K562 (cell line): ENCODE measurements around the gene APBA2. TPM values are rescaled to one million over a fixed set of nuclear protein-coding genes. Genes with fewer than 3 reads are reported as not detected.

ENCODE experiments used
- ATAC-seq: fragments of 200-7000 bp; cut with Tn5 transposase; 3 replicates; pipeline ENCODE4 v1.9.1; 2020; ENCODE audit warnings: moderate library complexity
- BruUV-seq: library from RNA; stranded (reverse); fragments of 400-500 nt; replicated peaks from 2 replicates; lab custom pipeline; 2021; lab: Mats Ljungman, UMichigan
- CTCF ChIA-PET: fragments of 300-600 bp; formaldehyde crosslinking; extraction: SDS; loops from one replicate; lab custom pipeline; 2021; ENCODE audit warnings: low intra/inter-chr PET ratio; lab: Yijun Ruan, JAX
- POLR2A ChIA-PET: fragments of 300-600, 350-650 bp; sonication (Branson Sonifier 250); formaldehyde crosslinking; extraction: SDS; loops from one replicate; lab custom pipeline; 2021; ENCODE audit warnings: antibody characterized with exemption, inconsistent platforms; lab: Yijun Ruan, JAX
- DNase-seq, 4 experiments: peaks; one replicate each; pipeline versions ENCODE4 v3.0.0 to v3.0.0-alpha.2; 2011 to 2018; ENCODE audit warnings: low spot score in 3 of 4, mixed read lengths in 3 of 4; ENCODE audit errors: extremely low read depth in 1 of 4
- FAIRE-seq: peaks from 2 replicates; lab custom pipeline; 2011; peaks lifted over from hg19 to GRCh38; lab: Jason Lieb, UNC
- H2AFZ ChIP-seq: 2 replicates; pipeline ENCODE4 v1.6.0; 2011; ENCODE audit warnings: low read depth, low read length, control low read depth, inconsistent platforms
- H3K27ac ChIP-seq: fragments of 200-600 bp; 3 replicates; pipeline ENCODE4 v1.8.0; 2011; ENCODE audit warnings: low read depth, mild to moderate bottlenecking, control low read depth, inconsistent platforms, low read length, moderate library complexity, mixed read lengths; ENCODE audit errors: extremely low read depth
- H3K27me3 ChIP-seq, 2 experiments: fragments of 300-600 bp in 1 of 2; 2 replicates in 1 of 2; 3 replicates in 1 of 2; pipeline versions ENCODE4 v1.6.0 to v1.8.0; 2011; ENCODE audit warnings: inconsistent platforms in 2 of 2, low read length in 2 of 2, mild to moderate bottlenecking in 1 of 2, mixed read lengths in 1 of 2, moderate library complexity in 1 of 2; ENCODE audit not compliant: control insufficient read depth in 2 of 2, insufficient read depth in 2 of 2
- H3K36me3 ChIP-seq: fragments of 300-600 bp; 3 replicates; pipeline ENCODE4 v1.8.0; 2011; ENCODE audit warnings: mild to moderate bottlenecking, low read length, inconsistent platforms; ENCODE audit not compliant: control insufficient read depth, insufficient read depth
- H3K4me1 ChIP-seq, 2 experiments: fragments of 200-600 bp in 1 of 2; replicated peaks in 1 of 2; 2 replicates in 1 of 2; 3 replicates in 1 of 2; pipeline versions ENCODE4 v1.5.1 to v1.8.0; 2011; ENCODE audit warnings: inconsistent platforms in 2 of 2, low read length in 2 of 2, mild to moderate bottlenecking in 1 of 2, mixed read lengths in 1 of 2, moderate library complexity in 1 of 2; ENCODE audit not compliant: control insufficient read depth in 2 of 2, insufficient read depth in 2 of 2
- H3K4me2 ChIP-seq: 2 replicates; pipeline ENCODE4 v1.6.1; 2011; ENCODE audit warnings: low read length, control low read depth, inconsistent platforms, mixed read lengths; ENCODE audit not compliant: insufficient read depth
- H3K4me3 ChIP-seq: fragments of 200-600 bp; sonication (generic), shearing (Covaris generic); 2 replicates; pipeline ENCODE4 v1.5.1; 2016; ENCODE audit warnings: control low read depth, inconsistent platforms
- H3K79me2 ChIP-seq: fragments of 200-600 bp; 3 replicates; pipeline ENCODE4 v1.8.0; 2011; ENCODE audit warnings: low read length, inconsistent platforms; ENCODE audit not compliant: control insufficient read depth, insufficient read depth
- H3K9ac ChIP-seq, 2 experiments: 2 replicates each; pipeline versions ENCODE4 v1.6.0 to v1.6.1; 2011; ENCODE audit warnings: low read depth in 2 of 2, low read length in 2 of 2, control low read depth in 1 of 2, inconsistent platforms in 1 of 2, mild to moderate bottlenecking in 1 of 2, mixed read lengths in 1 of 2; ENCODE audit not compliant: insufficient read depth in 1 of 2
- H3K9me1 ChIP-seq: one replicate; pipeline ENCODE4 v1.6.0; 2011; ENCODE audit warnings: inconsistent platforms, mild to moderate bottlenecking, low read length, moderate library complexity; ENCODE audit not compliant: control insufficient read depth, insufficient read depth
- H3K9me3 ChIP-seq: replicated peaks from 2 replicates; pipeline ENCODE4 v1.5.1; 2011; ENCODE audit warnings: low read depth, low read length, inconsistent platforms; ENCODE audit not compliant: control insufficient read depth, insufficient read depth
- H4K20me1 ChIP-seq: replicated peaks from 2 replicates; pipeline ENCODE4 v1.6.1; 2011; ENCODE audit warnings: low read length, inconsistent platforms, mixed read lengths; ENCODE audit not compliant: control insufficient read depth, insufficient read depth
- BHLHE40 ChIP-seq: IDR thresholded peaks from 2 replicates; pipeline ENCODE4 v1.6.1; 2011; ENCODE audit warnings: low read length, improper control_type of control experiment
- BMI1 ChIP-seq: fragments of 150-350 bp; IDR thresholded peaks from 2 replicates; pipeline ENCODE4 v1.6.1; 2014; ENCODE audit warnings: low read length
- NR1H2 ChIP-seq: sonication (generic); formaldehyde crosslinking; IDR thresholded peaks from 2 replicates; pipeline ENCODE4 v1.4.0; 2020; ENCODE audit warnings: mild to moderate bottlenecking, missing genetic modification reagents
- POLR2G ChIP-seq: fragments of 200-400 bp; formaldehyde crosslinking; IDR thresholded peaks from 2 replicates; pipeline ENCODE4 v1.6.1; 2017; ENCODE audit warnings: low read depth, mild to moderate bottlenecking, antibody characterized with exemption, low read length, moderate library complexity
- SNIP1 ChIP-seq: fragments of 450-650 bp; IDR thresholded peaks from 2 replicates; pipeline ENCODE4 v1.7.1; 2017; ENCODE audit warnings: low read depth, mild to moderate bottlenecking
- TCF7 ChIP-seq: sonication (generic); IDR thresholded peaks from 2 replicates; pipeline ENCODE4 v1.6.1; 2016; ENCODE audit warnings: antibody characterized with exemption, borderline replicate concordance
- ZFP36 ChIP-seq: fragments of 150-350 bp; IDR thresholded peaks from 2 replicates; pipeline ENCODE4 v1.6.1; 2018; ENCODE audit warnings: low read length, low read depth; ENCODE audit not compliant: partially characterized antibody
- ZFPM2 ChIP-seq: fragments of 250-450 bp; sonication (Bioruptor Pico); IDR thresholded peaks from 2 replicates; pipeline ENCODE4 v1.5.1; 2022; ENCODE audit warnings: mild to moderate bottlenecking
- WGBS: fragments of 100-300 bp; shearing (Covaris generic); methylation state at CpG from one replicate; pipeline ENCODE4 v1.1.6; 2016; ENCODE audit warnings: low coverage, mixed read lengths; ENCODE audit not compliant: insufficient coverage; ENCODE audit errors: missing lambda C conversion rate; 5-methylcytosine and 5-hydroxymethylcytosine counted together
- in situ Hi-C: fragments of 300-500 bp; cut with MboI; formaldehyde crosslinking; loops from 4 replicates; pipeline ENCODE4 v1.15.0; 2018; ENCODE audit warnings: inconsistent platforms, mixed read lengths
- intact Hi-C: fragments of 100-400 bp; cut with micrococcal nuclease; formaldehyde crosslinking; loops from 2 replicates; pipeline ENCODE4 v1.14.2; 2022
- polyA plus RNA-seq, 8 experiments: library from polyadenylated mRNA; depleted of rRNA in 4 of 8; stranded (reverse) in 5 of 8; unstranded in 3 of 8; fragments of >200 nt; fragmentation: Nextera tagmentation in 2 of 8; fragmentation: Illumina TruSeq in 1 of 8; extraction: Ambion mirVana in 2 of 8; extraction: Trizol in 1 of 8; gene quantifications; 2 replicates each; pipeline versions ENCODE4 v1.2.1 to v1.2.3, GENCODE V29; 2011 to 2014; ENCODE audit warnings: inconsistent platforms in 1 of 8, missing spikeins in 1 of 8
- total RNA-seq, 7 experiments: library from RNA; depleted of rRNA in 6 of 7; stranded (reverse); fragments of >200 nt in 6 of 7; fragmentation: Illumina TruSeq in 2 of 7; extraction: Trizol in 2 of 7; gene quantifications; 2 replicates each; pipeline versions ENCODE4 v1.2.1 to v1.2.3, GENCODE V29; 2011 to 2021; ENCODE audit warnings: low replicate concordance in 1 of 7
- TF ChIP-seq, protein P1 (sequence below), 3 experiments: IDR thresholded peaks in 2 of 3; conservative IDR thresholded peaks in 1 of 3; 2 replicates each; pipeline ENCODE4 v1.5.1; 2011 to 2012; ENCODE audit warnings: low read length in 3 of 3, mild to moderate bottlenecking in 3 of 3, control low read depth in 2 of 3, improper control_type of control experiment in 1 of 3, inconsistent platforms in 1 of 3, low read depth in 1 of 3, mixed read lengths in 1 of 3, moderate library complexity in 1 of 3; ENCODE audit not compliant: insufficient read depth in 2 of 3
- TF ChIP-seq, protein P2 (sequence below): fragments of 250-450 bp; sonication (Bioruptor Pico); IDR thresholded peaks from 2 replicates; pipeline ENCODE4 v1.8.0; 2021; ENCODE audit warnings: moderate library complexity, mild to moderate bottlenecking, inconsistent platforms

Gene APBA2
- total and polyA plus RNA-seq, 9 of the 15 experiments (the other 6 are each of a cell fraction or from before 2014, with no cell fraction given) = 0.24 to 40.9 (median 25.2) TPM

DNA sequence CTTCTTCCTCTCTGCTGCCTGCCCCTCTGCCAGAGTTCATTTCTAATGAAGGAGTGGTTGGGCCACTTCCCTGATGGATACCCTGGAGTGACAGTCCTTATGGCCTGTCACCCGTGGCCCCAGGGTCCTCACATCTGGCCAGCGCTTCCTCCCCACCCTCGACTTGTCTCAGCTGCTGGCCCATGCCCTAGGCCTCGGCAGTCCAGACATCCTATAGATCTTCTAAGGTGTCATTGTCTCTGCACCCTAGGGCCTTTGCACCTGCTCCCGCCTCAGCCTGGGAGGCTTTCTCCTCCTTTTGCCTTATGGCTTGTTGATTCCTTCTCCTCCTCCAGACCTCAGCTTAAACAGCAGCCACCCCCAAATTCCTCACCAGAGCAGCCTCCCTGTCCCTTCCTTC, 202.9 kb downstream of the APBA2 start (continued):
- no peak for TF ChIP-seq SNIP1
- TF ChIP-seq ZFPM2 (CRISPR knock-in tag) = no peak
- no peak for TF ChIP-seq BMI1
- TF ChIP-seq NR1H2 (CRISPR knock-in tag) = no peak
- no peak for TF ChIP-seq BHLHE40

DNA sequence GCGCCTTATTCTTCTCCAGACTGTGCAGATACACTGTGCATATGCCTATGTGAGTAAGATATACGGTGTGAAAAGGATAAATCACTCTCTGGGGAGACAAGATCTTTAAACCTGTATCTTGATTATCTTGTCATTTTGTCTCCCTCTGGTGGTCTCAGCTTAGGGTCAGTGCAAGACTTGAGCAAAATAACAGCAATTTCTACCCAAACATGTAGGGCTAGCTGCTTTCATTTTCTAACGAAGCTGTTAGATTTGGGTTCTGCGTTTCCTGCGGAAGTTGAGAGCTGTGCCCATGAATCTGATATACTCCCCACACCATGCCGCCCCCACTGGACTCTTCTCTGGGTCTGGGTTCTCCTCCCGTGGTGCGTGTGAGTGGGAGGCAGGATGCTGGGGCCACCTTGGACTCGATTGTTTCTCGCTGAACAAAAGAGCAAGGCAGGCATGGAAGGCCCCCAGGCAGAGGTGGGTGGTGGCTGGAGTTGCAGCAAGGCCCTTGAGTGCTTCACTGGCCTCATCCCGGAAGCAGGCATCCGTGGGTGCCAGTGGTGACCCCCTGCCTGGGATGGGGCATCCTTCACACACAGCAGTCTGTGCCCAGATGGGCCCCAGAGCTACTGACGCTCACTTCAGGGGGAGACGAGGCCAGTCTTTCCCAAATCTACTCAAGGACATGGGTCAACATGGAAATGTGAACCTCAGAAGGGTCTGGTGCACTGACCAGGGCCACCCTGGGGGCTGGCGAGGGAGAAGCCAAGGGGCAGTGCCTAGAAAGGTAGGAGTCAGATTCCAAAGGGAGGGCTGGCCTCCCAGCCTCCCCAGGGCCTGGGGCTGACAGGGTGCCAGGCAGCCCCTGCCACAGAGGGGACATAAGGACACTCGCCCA, 204.2 kb downstream of the APBA2 start:
- H3K27ac ChIP-seq = no peak overlapping the region
- H3K9ac ChIP-seq = no peak overlapping the region
- no peaks in the 10 kb centered on the region for H3K9me1 ChIP-seq
- no peak for ATAC-seq
- 48% methylated on average over 16 of the region's 16 CpGs for WGBS
- H3K4me1 ChIP-seq = peaks cover 0 to 10% of the 10 kb centered on the region in 2 experiments; a peak in 2 of 5 replicates
- peaks cover 3% of the 10 kb centered on the region; the same call in 1 of the 3 replicates for H3K36me3 ChIP-seq
- H3K4me3 ChIP-seq = no peak overlapping the region
- POLR2A ChIA-PET = interaction anchor here (0.6 to 1.8 kb wide), 3 partner anchors 8 to 81 kb away, joined by 3 to 6 read pairs (median 5); no protein-coding TSS in a partner anchor
- H4K20me1 ChIP-seq = peaks cover 13% of the 10 kb centered on the region; the same call in 1 of the 2 replicates
- no peak overlapping the region for H3K4me2 ChIP-seq
- intact Hi-C loops = loop anchor here (1.0 kb wide), 1 partner anchor 107 kb away; no protein-coding TSS in a partner anchor
- H3K27me3 ChIP-seq = no peaks in the 10 kb centered on the region
- TF ChIP-seq ZFP36 (no peak), POLR2G (peak; percentile 11; the same call in 1 of the 2 replicates), TCF7 (no peak)
- TF ChIP-seq, protein P1, sequence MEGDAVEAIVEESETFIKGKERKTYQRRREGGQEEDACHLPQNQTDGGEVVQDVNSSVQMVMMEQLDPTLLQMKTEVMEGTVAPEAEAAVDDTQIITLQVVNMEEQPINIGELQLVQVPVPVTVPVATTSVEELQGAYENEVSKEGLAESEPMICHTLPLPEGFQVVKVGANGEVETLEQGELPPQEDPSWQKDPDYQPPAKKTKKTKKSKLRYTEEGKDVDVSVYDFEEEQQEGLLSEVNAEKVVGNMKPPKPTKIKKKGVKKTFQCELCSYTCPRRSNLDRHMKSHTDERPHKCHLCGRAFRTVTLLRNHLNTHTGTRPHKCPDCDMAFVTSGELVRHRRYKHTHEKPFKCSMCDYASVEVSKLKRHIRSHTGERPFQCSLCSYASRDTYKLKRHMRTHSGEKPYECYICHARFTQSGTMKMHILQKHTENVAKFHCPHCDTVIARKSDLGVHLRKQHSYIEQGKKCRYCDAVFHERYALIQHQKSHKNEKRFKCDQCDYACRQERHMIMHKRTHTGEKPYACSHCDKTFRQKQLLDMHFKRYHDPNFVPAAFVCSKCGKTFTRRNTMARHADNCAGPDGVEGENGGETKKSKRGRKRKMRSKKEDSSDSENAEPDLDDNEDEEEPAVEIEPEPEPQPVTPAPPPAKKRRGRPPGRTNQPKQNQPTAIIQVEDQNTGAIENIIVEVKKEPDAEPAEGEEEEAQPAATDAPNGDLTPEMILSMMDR (IDR thresholded peaks at IDR 0.05 in 2 of 3, conservative IDR thresholded peaks at IDR 0.05 in 1 of 3; ENCODE audit: insufficient read depth in 2 of 3, low read depth in 1 of 3, low read length in 3 of 3) = peak in 2 of 3 experiments; percentile 10 to 23; a peak in 1 of 6 replicates
- TF ChIP-seq, protein P2, sequence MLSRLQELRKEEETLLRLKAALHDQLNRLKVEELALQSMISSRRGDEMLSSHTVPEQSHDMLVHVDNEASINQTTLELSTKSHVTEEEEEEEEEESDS (CRISPR knock-in tag) = no peak
- in situ Hi-C loops = no loop called here
- CTCF ChIA-PET = interaction anchor here (1.2 kb wide), 1 partner anchor 168 kb away, joined by 3 read pairs; no protein-coding TSS in a partner anchor
- DNase-seq = no peak
- no peak overlapping the region for H2AFZ ChIP-seq
- no peaks in the 10 kb centered on the region for H3K79me2 ChIP-seq
- H3K9me3 ChIP-seq = no peaks in the 10 kb centered on the region
- FAIRE-seq = peak; percentile 54
- no TSS peak for BruUV-seq
